RKO (cell line): ENCODE measurements around the gene TTC23.

ENCODE experiments used
- DNase-seq: peaks from one replicate; pipeline ENCODE4 v3.0.0-alpha.2; 2016; ENCODE audit warnings: low spot score

TTC23 gene

GRCh38 chr15:99249270-99249841 lies at the start of gene TTC23:
Gene TTC23, minus strand, starts transcription at chr15:99249581. Its CDS starts 20,869 bp downstream, at chr15:99228712.
- peak; percentile 96 for DNase-seq

- DNase-seq: no peak
Measured at GRCh38 chr15:99296386-99296785, 47.0 kb upstream of the TTC23 start.

- DNase-seq: no peak
Measured at GRCh38 chr15:99295840-99296239, 46.5 kb upstream of the TTC23 start.

- no peak for DNase-seq
Measured at GRCh38 chr15:99291643-99292042, 42.3 kb upstream of the TTC23 start.

GRCh38 chr15:99283717-99284116 lies 34.3 kb upstream of the TTC23 start:
- no peak for DNase-seq

- DNase-seq: no peak
Measured at GRCh38 chr15:99282586-99282985, 33.2 kb upstream of the TTC23 start.

- DNase-seq: no peak
Measured at GRCh38 chr15:99282121-99282520, 32.7 kb upstream of the TTC23 start.

GRCh38 chr15:99279827-99280226 lies 30.4 kb upstream of the TTC23 start:
- DNase-seq: no peak

GRCh38 chr15:99279290-99279689 lies 29.9 kb upstream of the TTC23 start:
- DNase-seq: no peak

- no peak for DNase-seq
Measured at GRCh38 chr15:99275525-99276128, 26.2 kb upstream of the TTC23 start.

GRCh38 chr15:99275061-99275460 lies 25.7 kb upstream of the TTC23 start:
- DNase-seq: no peak

- no peak for DNase-seq
Measured at GRCh38 chr15:99273801-99274200, 24.4 kb upstream of the TTC23 start.

- no peak for DNase-seq
Measured at GRCh38 chr15:99268431-99268830, 19.1 kb upstream of the TTC23 start.

GRCh38 chr15:99267957-99268356 lies 18.6 kb upstream of the TTC23 start:
- no peak for DNase-seq

- no peak for DNase-seq
Measured at GRCh38 chr15:99265541-99266070, 16.2 kb upstream of the TTC23 start.

GRCh38 chr15:99264125-99264524 lies 14.7 kb upstream of the TTC23 start:
- no peak for DNase-seq

GRCh38 chr15:99257107-99257750 lies 7.8 kb upstream of the TTC23 start:
- no peak for DNase-seq

GRCh38 chr15:99253381-99254090 lies 4.2 kb upstream of the TTC23 start:
- DNase-seq: peak; percentile 61

GRCh38 chr15:99252326-99252725 lies 2.9 kb upstream of the TTC23 start:
- no peak for DNase-seq

- DNase-seq: peak; percentile 98
Measured at GRCh38 chr15:99250857-99251841, 1.8 kb upstream of the TTC23 start, which contains the start of gene LRRC28. Gene LRRC28, plus strand, starts transcription at chr15:99251481. Its CDS starts 4,477 bp downstream, at chr15:99255958.

GRCh38 chr15:99250494-99250856 lies 1.1 kb upstream of the TTC23 start:
- no peak for DNase-seq
